WI38 (cell line): ENCODE data around the gene BAMBI.

Experiments used
- H3K4me3 ChIP-seq: 2 replicates; pipeline ENCODE4 v1.5.1; 2011; ENCODE audit warnings: low read depth, mild to moderate bottlenecking, control low read depth, low read length
- CTCF ChIP-seq: IDR thresholded peaks from 2 replicates; pipeline ENCODE4 v1.5.1; 2012; ENCODE audit warnings: low read depth, mild to moderate bottlenecking, control low read depth, low read length

BAMBI gene

GRCh38 chr10:28684157-28684985 lies 7.0 kb downstream of the BAMBI start:
- H3K4me3 ChIP-seq = no peak overlapping the region
- TF ChIP-seq CTCF = no peak

- TF ChIP-seq CTCF = no peak
- no peak overlapping the region for H3K4me3 ChIP-seq
These were observed 7.8 kb downstream of the BAMBI start for GRCh38 chr10:28684986-28685580.

- no peak for TF ChIP-seq CTCF
- H3K4me3 ChIP-seq = no peak overlapping the region
These were observed 8.4 kb downstream of the BAMBI start for GRCh38 chr10:28685717-28686116.

- H3K4me3 ChIP-seq = no peak overlapping the region
- TF ChIP-seq CTCF = no peak
These were observed 9.7 kb downstream of the BAMBI start for GRCh38 chr10:28686835-28687682.

- no peak for TF ChIP-seq CTCF
- H3K4me3 ChIP-seq = no peak overlapping the region
These were observed 10.3 kb downstream of the BAMBI start for GRCh38 chr10:28687683-28688001.

- H3K4me3 ChIP-seq = no peak overlapping the region
- TF ChIP-seq CTCF = no peak
These were observed 13.2 kb downstream of the BAMBI start for GRCh38 chr10:28690545-28690944.
